Rectal smooth muscle tissue (tissue), 1 donor: Measurements from ENCODE around the gene STN1.

Experiments used
- H3K27ac ChIP-seq: one replicate; pipeline ENCODE4 v1.7.0; 2013; ENCODE audit warnings: low read depth, low read length, inconsistent platforms
- H3K27me3 ChIP-seq: one replicate; pipeline ENCODE4 v1.7.0; 2013; ENCODE audit warnings: low read length; ENCODE audit not compliant: control insufficient read depth, insufficient read depth
- H3K36me3 ChIP-seq: one replicate; pipeline ENCODE4 v1.7.0; 2013; ENCODE audit warnings: low read length; ENCODE audit not compliant: control insufficient read depth, insufficient read depth
- H3K4me1 ChIP-seq: one replicate; pipeline ENCODE4 v1.7.0; 2013; ENCODE audit warnings: low read length; ENCODE audit not compliant: control insufficient read depth, insufficient read depth
- H3K4me3 ChIP-seq: one replicate; pipeline ENCODE4 v1.7.0; 2013; ENCODE audit warnings: low read length
- H3K9ac ChIP-seq: one replicate; pipeline ENCODE4 v1.7.0; 2013; ENCODE audit warnings: low read length

Gene STN1

DNA sequence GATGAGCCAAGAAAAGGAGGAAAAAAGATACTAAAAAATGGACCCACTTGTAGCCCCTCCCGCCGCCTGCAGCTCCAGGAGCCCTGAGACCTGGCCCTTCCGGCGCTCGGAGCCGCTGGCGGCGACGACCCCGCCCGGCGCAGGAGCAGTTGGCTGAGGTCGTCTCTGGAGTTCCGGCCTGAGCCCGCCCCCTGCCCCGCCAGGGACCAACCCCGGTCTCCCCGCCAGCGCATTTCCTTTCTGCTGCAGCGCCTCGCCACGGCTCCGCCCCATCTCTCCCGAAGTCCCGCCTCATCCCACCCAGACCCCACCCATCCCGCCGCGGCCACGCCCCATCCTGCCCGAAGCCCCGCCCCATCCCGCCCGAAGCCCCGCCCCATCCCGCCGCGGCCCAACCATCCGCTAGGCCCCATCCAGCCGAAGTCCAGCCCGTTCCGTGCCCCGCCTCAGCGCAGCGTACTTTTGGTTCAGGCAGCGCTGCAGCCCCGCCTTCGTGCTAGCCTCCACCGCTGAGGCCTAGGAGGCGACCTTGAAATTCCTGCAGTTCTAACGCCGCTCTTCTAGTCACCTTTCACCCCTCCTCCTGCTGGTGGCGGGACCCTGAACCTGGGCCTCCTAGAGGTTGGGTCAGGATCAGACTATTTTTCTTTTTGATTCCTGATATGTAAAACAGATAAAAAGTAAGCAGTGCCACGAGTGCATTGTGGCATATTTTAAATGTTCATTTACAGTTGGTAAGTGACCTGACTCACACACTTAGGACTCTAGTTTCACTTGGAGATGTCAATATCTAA lies at the start of gene STN1:
TSS of gene STN1 (minus strand) at position 132 of the 794 bp plus-strand sequence. CDS start 590 bp downstream, outside the sequence.
- H3K27me3 ChIP-seq: no peaks in the 10 kb centered on the region
- no peaks in the 10 kb centered on the region for H3K36me3 ChIP-seq
- H3K9ac ChIP-seq: peak within 1 kb of the TSS; percentile 95
- H3K4me3 ChIP-seq: peak within 1 kb of the TSS; percentile 89
- peak within 1 kb of the TSS; percentile 98 for H3K27ac ChIP-seq
- H3K4me1 ChIP-seq: peaks cover 5% of the 10 kb centered on the region

- Histone ChIP-seq H3K9ac (peak overlapping the region; percentile 92), H3K4me3 (peak overlapping the region; percentile 98), H3K4me1 (peaks cover 8% of the 10 kb centered on the region), H3K27me3 (no peaks in the 10 kb centered on the region), H3K36me3 (no peaks in the 10 kb centered on the region), H3K27ac (peak overlapping the region; percentile 93)
Measured at GRCh38 chr10:103967448-103968071, 49.6 kb upstream of the STN1 start.

- Histone ChIP-seq H3K4me3 (peak within 1 kb of the TSS; percentile 98), H3K27ac (peak within 1 kb of the TSS; percentile 93), H3K4me1 (peaks cover 8% of the 10 kb centered on the region), H3K36me3 (no peaks in the 10 kb centered on the region), H3K27me3 (no peaks in the 10 kb centered on the region), H3K9ac (peak within 1 kb of the TSS; percentile 100)
Measured at GRCh38 chr10:103966671-103967447, 48.9 kb upstream of the STN1 start, which contains the start of gene SLK. TSS of gene SLK (plus strand) at chr10:103967140. CDS start at chr10:103967746, 606 bp downstream.

- H3K27me3 ChIP-seq: no peaks in the 10 kb centered on the region
- no peaks in the 10 kb centered on the region for H3K36me3 ChIP-seq
- H3K4me1 ChIP-seq: no peaks in the 10 kb centered on the region
- no peak overlapping the region for H3K27ac ChIP-seq
- no peak overlapping the region for H3K9ac ChIP-seq
- H3K4me3 ChIP-seq: no peak overlapping the region
Measured at GRCh38 chr10:103960103-103960502, 42.1 kb upstream of the STN1 start.

GRCh38 chr10:103958996-103959395 lies 41.0 kb upstream of the STN1 start:
- H3K36me3 ChIP-seq: no peaks in the 10 kb centered on the region
- H3K4me3 ChIP-seq: no peak overlapping the region
- H3K27ac ChIP-seq: no peak overlapping the region
- H3K27me3 ChIP-seq: no peaks in the 10 kb centered on the region
- H3K4me1 ChIP-seq: no peaks in the 10 kb centered on the region
- no peak overlapping the region for H3K9ac ChIP-seq

DNA sequence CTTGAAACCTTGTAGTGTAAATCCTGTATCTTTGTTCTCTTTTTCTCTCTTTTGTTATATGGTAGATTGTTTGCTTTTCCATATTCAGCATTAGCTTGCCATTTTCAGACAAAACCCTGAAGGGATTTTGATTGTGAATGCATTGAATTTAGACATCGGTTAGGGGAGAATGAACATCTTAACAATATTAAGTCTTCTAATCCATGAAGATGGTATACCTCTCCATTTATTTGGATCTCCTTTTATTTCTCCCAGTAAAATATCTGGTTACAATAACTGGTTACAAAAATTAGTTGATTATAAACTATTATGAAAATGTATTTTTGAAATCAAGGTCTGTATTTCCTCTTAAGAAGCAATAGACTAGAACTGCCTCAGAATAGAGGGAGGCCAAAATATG lies 36.6 kb upstream of the STN1 start:
- Histone ChIP-seq H3K4me3 (no peak overlapping the region), H3K27me3 (no peaks in the 10 kb centered on the region), H3K4me1 (no peaks in the 10 kb centered on the region), H3K27ac (no peak overlapping the region), H3K9ac (no peak overlapping the region), H3K36me3 (no peaks in the 10 kb centered on the region)

DNA sequence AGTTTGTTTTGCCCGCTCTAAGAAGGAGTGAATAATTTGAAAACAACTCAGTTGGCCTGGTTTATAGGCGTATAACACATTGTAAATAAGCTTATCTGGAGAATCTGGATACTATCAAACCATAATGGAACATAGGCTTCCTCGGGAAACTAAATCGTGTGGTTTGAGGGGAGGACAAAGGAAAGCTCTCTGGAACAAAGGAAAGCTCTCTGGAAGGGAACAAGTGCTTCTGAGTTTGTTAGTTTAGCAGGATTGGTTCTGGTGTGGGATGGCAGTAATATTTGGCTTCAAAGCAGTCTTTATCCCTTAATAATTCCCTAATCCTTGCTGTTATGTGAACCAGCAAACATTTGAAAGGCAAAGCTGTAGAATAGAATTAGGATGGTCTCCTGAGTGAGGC lies 34.0 kb upstream of the STN1 start:
- Histone ChIP-seq H3K27ac (no peak overlapping the region), H3K4me3 (no peak overlapping the region), H3K9ac (no peak overlapping the region), H3K4me1 (no peaks in the 10 kb centered on the region), H3K27me3 (no peaks in the 10 kb centered on the region), H3K36me3 (no peaks in the 10 kb centered on the region)

- H3K27ac ChIP-seq: no peak overlapping the region
- no peak overlapping the region for H3K9ac ChIP-seq
- H3K4me3 ChIP-seq: no peak overlapping the region
- no peaks in the 10 kb centered on the region for H3K4me1 ChIP-seq
- no peaks in the 10 kb centered on the region for H3K27me3 ChIP-seq
- H3K36me3 ChIP-seq: no peaks in the 10 kb centered on the region
Measured at GRCh38 chr10:103951183-103951582, 33.2 kb upstream of the STN1 start.

- Histone ChIP-seq H3K27ac (no peak overlapping the region), H3K9ac (no peak overlapping the region), H3K36me3 (no peaks in the 10 kb centered on the region), H3K4me1 (no peaks in the 10 kb centered on the region), H3K4me3 (no peak overlapping the region), H3K27me3 (no peaks in the 10 kb centered on the region)
Measured at GRCh38 chr10:103949728-103950127, 31.7 kb upstream of the STN1 start.

- Histone ChIP-seq H3K36me3 (no peaks in the 10 kb centered on the region), H3K4me3 (no peak overlapping the region), H3K27ac (no peak overlapping the region), H3K9ac (no peak overlapping the region), H3K4me1 (no peaks in the 10 kb centered on the region), H3K27me3 (no peaks in the 10 kb centered on the region)
Measured at GRCh38 chr10:103947799-103948516, 30.0 kb upstream of the STN1 start.

GRCh38 chr10:103942866-103943265 lies 24.9 kb upstream of the STN1 start:
- Histone ChIP-seq H3K36me3 (no peaks in the 10 kb centered on the region), H3K4me3 (no peak overlapping the region), H3K27ac (no peak overlapping the region), H3K9ac (no peak overlapping the region), H3K4me1 (no peaks in the 10 kb centered on the region), H3K27me3 (no peaks in the 10 kb centered on the region)

GRCh38 chr10:103941801-103942200 lies 23.8 kb upstream of the STN1 start:
- Histone ChIP-seq H3K4me1 (no peaks in the 10 kb centered on the region), H3K9ac (no peak overlapping the region), H3K27ac (no peak overlapping the region), H3K4me3 (no peak overlapping the region), H3K27me3 (no peaks in the 10 kb centered on the region), H3K36me3 (no peaks in the 10 kb centered on the region)
